PC-3 (cell line): ENCODE data around the gene AFF4.

ENCODE experiments used
- CTCF ChIP-seq: fragments of 300-600 bp; sonication (generic); conservative IDR thresholded peaks from 2 replicates; pipeline ENCODE4 v1.5.1; 2017; ENCODE audit warnings: antibody characterized with exemption, low read depth, mild to moderate bottlenecking, low read length
- EZH2 ChIP-seq: fragments of 300-600 bp; sonication (generic); IDR thresholded peaks from one replicate; pipeline ENCODE4 v1.6.1; 2017; ENCODE audit warnings: antibody characterized with exemption, mild to moderate bottlenecking, low read length; ENCODE audit not compliant: unreplicated experiment

GRCh38 chr5:132951897-132952296 lies 11.5 kb downstream of the AFF4 start:
- TF ChIP-seq CTCF = no peak
- no peak for TF ChIP-seq EZH2
